Brain microvascular endothelial cell (primary cell): ENCODE measurements around the gene PTCH1.
A peak's percentile ranks its signal among the peaks of the same experiment; 100 is the strongest.

Experiments used
- DNase-seq: peaks from one replicate; pipeline ENCODE4 v3.0.0-alpha.2; 2020
- H3K27ac ChIP-seq: fragments of 250-450 bp; sonication (Bioruptor Pico); 2 replicates; pipeline ENCODE4 v1.5.1; 2020; ENCODE audit warnings: mild to moderate bottlenecking, moderate library complexity
- H3K27me3 ChIP-seq: fragments of 250-450 bp; sonication (Bioruptor Pico); replicated peaks from 2 replicates; pipeline ENCODE4 v1.5.1; 2020; ENCODE audit warnings: mild to moderate bottlenecking
- H3K36me3 ChIP-seq: fragments of 250-450 bp; sonication (Bioruptor Pico); replicated peaks from 2 replicates; pipeline ENCODE4 v1.5.1; 2020; ENCODE audit warnings: mild to moderate bottlenecking
- H3K4me3 ChIP-seq: 2 replicates; pipeline ENCODE4 v1.5.1; 2011; ENCODE audit warnings: low read depth, mild to moderate bottlenecking, control low read depth, low read length, moderate library complexity
- in situ Hi-C: cut with HindIII; loops from 2 replicates; pipeline ENCODE4 v1.10.0; 2017; ENCODE audit warnings: low sequenced_read_pairs, low pct_ligation_motif_present
- TF ChIP-seq, protein P1 (sequence below): IDR thresholded peaks from 2 replicates; pipeline ENCODE4 v1.5.1; 2011; ENCODE audit warnings: low read depth, mild to moderate bottlenecking, moderate library complexity, low read length, control low read depth, inconsistent platforms; ENCODE audit errors: missing control alignments

The PTCH1 gene

DNA sequence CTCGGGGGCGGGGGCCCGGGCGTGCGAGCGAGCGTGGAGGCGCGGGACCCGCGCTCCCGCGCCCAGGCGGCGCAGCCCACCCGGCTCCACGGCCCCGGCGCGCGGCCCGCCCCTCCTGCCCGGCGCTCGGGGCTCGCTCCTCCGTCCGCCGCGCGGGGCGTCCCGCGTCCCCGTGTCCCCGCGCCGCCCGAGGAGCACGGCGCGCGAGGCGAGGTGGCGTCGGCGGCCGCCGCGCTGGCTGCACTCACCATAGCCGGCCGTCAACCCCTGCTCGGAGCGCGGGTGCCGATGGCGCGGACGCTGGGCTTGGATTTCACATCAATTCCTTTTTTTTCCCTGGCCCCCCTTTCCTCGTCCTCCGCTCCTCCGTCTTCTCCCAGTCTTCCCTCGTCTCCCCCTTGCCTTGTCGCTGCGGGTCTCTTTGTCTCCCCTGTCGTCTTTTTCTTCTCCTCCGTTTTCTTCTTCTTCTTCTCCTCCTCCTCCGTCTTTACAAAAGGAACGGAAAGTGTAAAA lies 494 bp downstream of the PTCH1 start:
- in situ Hi-C loops: no loop called here
- Histone ChIP-seq H3K27ac (no peak overlapping the region), H3K36me3 (no peaks in the 10 kb centered on the region), H3K27me3 (peaks cover 2% of the 10 kb centered on the region), H3K4me3 (peak overlapping the region; percentile 56)
- DNase-seq: no peak
- TF ChIP-seq, protein P1, sequence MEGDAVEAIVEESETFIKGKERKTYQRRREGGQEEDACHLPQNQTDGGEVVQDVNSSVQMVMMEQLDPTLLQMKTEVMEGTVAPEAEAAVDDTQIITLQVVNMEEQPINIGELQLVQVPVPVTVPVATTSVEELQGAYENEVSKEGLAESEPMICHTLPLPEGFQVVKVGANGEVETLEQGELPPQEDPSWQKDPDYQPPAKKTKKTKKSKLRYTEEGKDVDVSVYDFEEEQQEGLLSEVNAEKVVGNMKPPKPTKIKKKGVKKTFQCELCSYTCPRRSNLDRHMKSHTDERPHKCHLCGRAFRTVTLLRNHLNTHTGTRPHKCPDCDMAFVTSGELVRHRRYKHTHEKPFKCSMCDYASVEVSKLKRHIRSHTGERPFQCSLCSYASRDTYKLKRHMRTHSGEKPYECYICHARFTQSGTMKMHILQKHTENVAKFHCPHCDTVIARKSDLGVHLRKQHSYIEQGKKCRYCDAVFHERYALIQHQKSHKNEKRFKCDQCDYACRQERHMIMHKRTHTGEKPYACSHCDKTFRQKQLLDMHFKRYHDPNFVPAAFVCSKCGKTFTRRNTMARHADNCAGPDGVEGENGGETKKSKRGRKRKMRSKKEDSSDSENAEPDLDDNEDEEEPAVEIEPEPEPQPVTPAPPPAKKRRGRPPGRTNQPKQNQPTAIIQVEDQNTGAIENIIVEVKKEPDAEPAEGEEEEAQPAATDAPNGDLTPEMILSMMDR: no peak

DNA sequence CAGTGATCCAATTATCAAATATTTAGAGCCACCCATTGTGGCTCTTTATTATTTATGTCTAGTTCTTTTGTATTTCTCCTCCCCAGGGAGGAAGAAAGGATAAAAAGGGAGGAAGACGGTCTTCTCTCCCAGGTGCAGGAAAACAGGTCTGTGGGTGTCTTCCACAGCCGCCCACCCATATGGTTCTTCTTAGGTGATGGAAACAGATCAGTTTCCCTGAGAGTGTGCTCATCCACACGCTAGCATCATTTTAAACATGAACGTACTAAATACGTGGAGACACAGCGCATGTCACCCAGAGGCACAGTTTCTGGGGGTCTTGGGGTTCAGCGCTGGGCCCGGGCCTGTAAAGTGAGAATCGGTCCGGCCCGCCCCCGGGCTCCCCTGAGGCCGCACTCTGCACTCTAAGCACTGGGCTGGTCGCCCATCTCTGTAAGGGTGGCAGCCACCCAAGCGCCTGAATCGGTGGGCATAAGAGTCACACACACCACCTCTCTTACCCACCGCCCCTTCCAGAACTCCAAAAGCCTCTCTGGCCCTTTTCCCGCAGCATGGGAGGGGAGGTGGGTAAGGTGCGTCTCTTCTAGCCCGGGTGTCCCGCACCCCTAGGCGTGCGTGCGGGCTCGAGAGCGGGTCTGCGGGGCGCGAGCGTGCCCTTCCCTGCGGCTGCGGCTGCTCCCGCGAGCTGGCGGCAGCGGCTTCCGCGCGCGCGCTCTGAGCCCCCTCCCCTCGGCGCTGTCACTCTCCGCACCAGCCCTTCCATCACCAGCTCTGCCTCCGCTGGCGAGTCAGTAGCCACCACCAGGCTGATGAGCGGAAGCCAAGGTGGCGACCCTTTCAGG lies 1.3 kb downstream of the PTCH1 start:
- no peaks in the 10 kb centered on the region for H3K36me3 ChIP-seq
- no peak for DNase-seq
- no peak overlapping the region for H3K27ac ChIP-seq
- peaks cover 2% of the 10 kb centered on the region for H3K27me3 ChIP-seq
- TF ChIP-seq, protein P1: no peak
- H3K4me3 ChIP-seq: peak overlapping the region; percentile 46
- in situ Hi-C loops: no loop called here

DNA sequence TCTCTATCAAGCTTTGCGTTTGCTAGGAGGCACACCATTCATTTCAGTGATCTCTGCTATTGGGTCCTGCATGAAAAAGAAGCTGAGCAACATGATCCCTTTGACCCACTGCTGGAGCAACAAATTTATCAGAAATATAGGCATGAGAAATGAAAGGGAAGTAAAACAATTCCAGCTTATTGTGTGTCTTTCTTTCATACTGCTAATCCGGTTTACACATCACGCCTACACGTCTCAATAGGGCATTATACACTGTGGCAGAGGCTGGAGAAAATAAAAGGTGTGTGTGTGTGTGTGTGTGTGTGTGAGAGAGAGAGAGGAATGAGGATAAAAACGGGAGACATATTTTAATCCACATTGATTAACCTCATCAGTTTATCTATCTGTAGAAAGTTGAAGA lies 2.4 kb downstream of the PTCH1 start:
- no peaks in the 10 kb centered on the region for H3K36me3 ChIP-seq
- no peak for DNase-seq
- H3K4me3 ChIP-seq: no peak overlapping the region
- H3K27ac ChIP-seq: no peak overlapping the region
- TF ChIP-seq, protein P1: no peak
- peaks cover 2% of the 10 kb centered on the region for H3K27me3 ChIP-seq
- in situ Hi-C loops: no loop called here

DNA sequence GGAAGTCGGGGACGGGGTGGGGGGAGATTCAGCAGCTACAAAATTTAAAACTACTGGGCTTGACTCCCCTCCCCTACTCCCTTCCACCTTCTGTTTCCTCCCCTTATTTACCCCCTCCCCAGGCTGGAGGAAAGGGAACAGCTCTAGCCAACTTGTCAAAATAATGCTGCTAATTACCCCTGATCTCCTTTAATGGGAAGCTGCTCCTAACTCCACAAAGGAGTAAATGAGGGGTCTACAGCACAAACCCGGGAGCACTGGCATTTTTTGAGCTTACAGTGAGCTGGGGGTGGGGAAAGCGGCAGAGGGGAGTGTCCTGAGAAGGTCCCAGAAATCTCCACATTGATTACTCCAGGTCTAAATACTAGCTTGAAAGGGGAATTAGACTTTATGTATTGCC lies 3.1 kb downstream of the PTCH1 start:
- no peak for DNase-seq
- in situ Hi-C loops: no loop called here
- H3K27me3 ChIP-seq: peaks cover 2% of the 10 kb centered on the region
- TF ChIP-seq, protein P1: no peak
- H3K36me3 ChIP-seq: no peaks in the 10 kb centered on the region
- H3K27ac ChIP-seq: no peak overlapping the region
- no peak overlapping the region for H3K4me3 ChIP-seq

DNA sequence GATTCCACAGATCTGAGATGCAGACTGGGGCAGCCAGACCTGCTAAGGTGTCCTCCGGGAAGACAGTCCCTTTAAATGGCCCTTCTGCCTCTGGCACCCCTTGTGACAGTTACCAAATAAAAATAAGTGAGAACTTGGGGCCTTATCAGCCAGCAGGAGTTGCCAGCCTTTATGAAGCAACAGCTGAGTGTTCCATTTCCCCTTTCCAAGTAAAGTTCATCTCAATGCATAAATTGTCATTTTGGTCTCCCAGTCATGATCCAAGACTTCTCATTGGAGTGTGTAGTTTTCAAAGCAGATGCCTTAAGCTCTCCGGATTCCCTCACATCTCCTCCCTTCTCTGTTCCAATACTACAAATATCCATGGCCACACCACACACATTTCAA lies 4.1 kb downstream of the PTCH1 start:
- TF ChIP-seq, protein P1: no peak
- Histone ChIP-seq H3K4me3 (no peak overlapping the region), H3K36me3 (no peaks in the 10 kb centered on the region), H3K27ac (no peak overlapping the region), H3K27me3 (peaks cover 2% of the 10 kb centered on the region)
- in situ Hi-C loops: no loop called here
- no peak for DNase-seq
